ENCODE data around the gene TMEM115.

The TMEM115 gene

DNA sequence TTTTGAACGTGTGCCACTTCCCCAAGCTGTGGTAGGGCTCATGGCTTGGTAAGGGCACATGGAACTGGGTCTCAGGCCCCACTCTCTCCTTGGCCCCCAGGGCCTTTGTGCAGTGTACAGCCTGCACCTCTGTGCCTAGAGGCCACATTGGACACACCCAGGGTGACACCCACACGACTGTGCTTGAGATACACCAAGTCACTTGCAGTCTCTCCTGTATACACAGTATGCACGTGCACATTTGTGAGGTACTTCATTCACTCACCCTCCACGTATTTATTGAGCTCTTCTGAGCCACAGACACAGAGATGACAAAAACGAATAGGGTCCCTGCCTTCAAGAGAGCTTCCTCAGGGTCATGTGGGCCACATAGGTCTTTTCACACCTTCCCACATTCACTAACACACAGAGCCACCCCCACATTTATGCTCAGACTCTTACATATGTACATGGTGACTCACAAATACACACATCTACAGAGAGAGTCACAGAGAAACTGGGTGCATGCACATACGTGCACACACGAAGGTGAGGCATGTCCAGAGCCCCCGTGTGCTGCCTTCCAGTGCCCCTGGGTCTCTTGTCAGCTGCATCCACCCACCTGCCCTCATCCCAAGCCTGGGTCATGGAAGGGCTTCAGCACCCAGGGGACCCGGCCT is 9.8 kb upstream of the TMEM115 start:
- TF ChIP-seq, protein P1, sequence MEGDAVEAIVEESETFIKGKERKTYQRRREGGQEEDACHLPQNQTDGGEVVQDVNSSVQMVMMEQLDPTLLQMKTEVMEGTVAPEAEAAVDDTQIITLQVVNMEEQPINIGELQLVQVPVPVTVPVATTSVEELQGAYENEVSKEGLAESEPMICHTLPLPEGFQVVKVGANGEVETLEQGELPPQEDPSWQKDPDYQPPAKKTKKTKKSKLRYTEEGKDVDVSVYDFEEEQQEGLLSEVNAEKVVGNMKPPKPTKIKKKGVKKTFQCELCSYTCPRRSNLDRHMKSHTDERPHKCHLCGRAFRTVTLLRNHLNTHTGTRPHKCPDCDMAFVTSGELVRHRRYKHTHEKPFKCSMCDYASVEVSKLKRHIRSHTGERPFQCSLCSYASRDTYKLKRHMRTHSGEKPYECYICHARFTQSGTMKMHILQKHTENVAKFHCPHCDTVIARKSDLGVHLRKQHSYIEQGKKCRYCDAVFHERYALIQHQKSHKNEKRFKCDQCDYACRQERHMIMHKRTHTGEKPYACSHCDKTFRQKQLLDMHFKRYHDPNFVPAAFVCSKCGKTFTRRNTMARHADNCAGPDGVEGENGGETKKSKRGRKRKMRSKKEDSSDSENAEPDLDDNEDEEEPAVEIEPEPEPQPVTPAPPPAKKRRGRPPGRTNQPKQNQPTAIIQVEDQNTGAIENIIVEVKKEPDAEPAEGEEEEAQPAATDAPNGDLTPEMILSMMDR (IDR thresholded peaks at IDR 0.05) = no peak
- TF ChIP-seq ZFX (IDR thresholded peaks at IDR 0.05; ENCODE audit: borderline replicate concordance) = no peak

DNA sequence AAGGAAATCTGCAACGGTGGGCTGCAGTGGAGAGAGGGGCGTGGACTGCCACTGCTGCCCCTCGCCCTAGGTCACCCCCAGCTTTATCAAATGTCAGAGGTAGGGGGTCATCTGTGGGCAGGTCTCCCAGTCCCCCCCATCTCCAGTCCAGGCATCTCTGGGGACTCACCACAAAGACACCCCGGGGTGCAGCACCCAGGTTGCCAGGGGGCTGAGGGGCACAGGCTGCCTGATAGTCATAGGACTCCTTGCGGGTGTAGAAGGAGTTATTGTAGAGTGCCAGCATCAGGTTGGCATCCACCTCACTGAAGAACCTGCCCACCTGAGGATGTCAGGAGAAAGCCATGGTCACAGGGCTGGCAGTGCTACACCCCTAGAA is 6.5 kb upstream of the TMEM115 start:
- no peak for TF ChIP-seq ZFX (IDR thresholded peaks at IDR 0.05; ENCODE audit: borderline replicate concordance)
- TF ChIP-seq, protein P1 (IDR thresholded peaks at IDR 0.05) = no peak; the same call in 1 of the 2 replicates
- H3K27ac ChIP-seq = 0 out of 2 replicates have a peak overlapping the region, but pooled peaks have one; percentile 45

More for the DNA sequence above, 9.8 kb upstream of the TMEM115 start:
- no peak overlapping the region for H3K27ac ChIP-seq

GRCh38 chr3:50365080-50365841 is 5.9 kb upstream of the TMEM115 start:
- peak overlapping the region; percentile 45; the same call in 1 of the 2 replicates for H3K27ac ChIP-seq
- TF ChIP-seq ZFX (IDR thresholded peaks at IDR 0.05; ENCODE audit: borderline replicate concordance) = no peak
- TF ChIP-seq, protein P1 (IDR thresholded peaks at IDR 0.05) = peak; percentile 38

DNA sequence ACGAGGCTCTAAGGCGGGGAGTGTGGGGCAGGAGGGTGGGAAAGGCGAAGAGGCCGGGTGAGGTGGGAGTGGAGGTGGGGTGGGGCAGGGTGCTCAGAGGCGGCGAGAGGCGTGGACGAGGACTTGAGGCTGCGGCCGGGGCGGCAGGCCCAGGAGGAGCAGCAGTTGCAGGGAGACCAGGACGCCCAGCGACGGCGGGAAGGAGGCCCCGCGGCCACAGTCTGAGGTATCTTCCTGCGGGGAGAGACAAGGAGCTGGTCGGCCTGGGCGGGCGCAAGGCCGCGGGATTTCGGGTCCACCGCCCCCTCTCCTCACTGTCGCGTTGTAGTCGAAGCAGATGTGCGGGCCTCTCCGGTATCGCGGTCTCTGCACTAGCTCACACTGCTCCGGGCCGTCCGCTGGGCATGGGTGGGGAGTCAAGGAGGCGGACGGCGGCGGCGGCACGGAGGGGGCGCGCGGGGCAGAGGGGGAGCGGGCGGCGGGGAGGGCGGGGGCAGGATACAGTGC is 5.3 kb upstream of the TMEM115 start:
- TF ChIP-seq, protein P1 (IDR thresholded peaks at IDR 0.05) = no peak
- no peak for TF ChIP-seq ZFX (IDR thresholded peaks at IDR 0.05; ENCODE audit: borderline replicate concordance)
- H3K27ac ChIP-seq = 0 out of 2 replicates have a peak overlapping the region, but pooled peaks have one; percentile 20

GRCh38 chr3:50359760-50360110 is 414 bp upstream of the TMEM115 start:
- TF ChIP-seq ZFX (IDR thresholded peaks at IDR 0.05; ENCODE audit: borderline replicate concordance) = no peak
- TF ChIP-seq, protein P1 (IDR thresholded peaks at IDR 0.05) = no peak
- peak overlapping the region; percentile 75 for H3K27ac ChIP-seq

GRCh38 chr3:50358355-50358910 is 888 bp downstream of the TMEM115 start:
- no peak for TF ChIP-seq ZFX (IDR thresholded peaks at IDR 0.05; ENCODE audit: borderline replicate concordance)
- TF ChIP-seq, protein P1 (IDR thresholded peaks at IDR 0.05) = no peak
- peak overlapping the region; percentile 75 for H3K27ac ChIP-seq

Measured in 22Rv1 (cell line).